ENCODE measurements around the gene PLXDC2. TPM values are rescaled to one million over a fixed set of nuclear protein-coding genes. Genes with fewer than 3 reads are reported as not detected.

Gene PLXDC2
- total and polyA plus RNA-seq, 2 donors (not counting 1 experiment from before 2014, with no cell fraction given): 0.07 TPM

DNA sequence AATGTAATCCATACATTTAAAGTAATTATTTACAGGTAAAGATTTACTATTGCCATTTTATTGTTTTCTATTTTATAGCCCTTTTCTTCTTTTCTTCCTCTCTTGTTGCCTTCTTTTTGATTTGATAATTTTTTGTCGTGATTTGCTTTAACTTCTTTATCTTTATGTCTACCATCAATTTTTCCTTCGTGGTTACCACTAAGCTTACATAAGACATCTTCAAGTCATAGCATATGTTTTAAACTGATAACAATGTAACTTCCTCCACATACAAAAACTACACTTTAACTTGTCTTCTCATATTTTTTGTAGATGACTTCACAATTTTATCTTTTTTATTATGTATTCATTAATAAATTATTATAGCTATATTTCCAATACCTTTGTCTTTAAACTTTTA is 316.6 kb downstream of the PLXDC2 start:
- no peak overlapping the region for H3K4me3 Mint-ChIP-seq
- no CpG with 5 or more reads among the region's 2 CpGs for WGBS (ENCODE audit: insufficient coverage)
- intact Hi-C loops (cut with micrococcal nuclease): no loop called here
- Histone ChIP-seq H4K20me1 (ENCODE audit: control insufficient read depth, insufficient read depth, low read length, poor library complexity, severe bottlenecking) (no peaks in the 10 kb centered on the region), H3K79me2 (ENCODE audit: control insufficient read depth, insufficient read depth, low read length) (no peaks in the 10 kb centered on the region), H3K9me3 (ENCODE audit: control extremely low read depth in 1 of 3, control insufficient read depth in 2 of 3, insufficient read depth in 1 of 3, low read length in 2 of 3) (peaks cover 0 to 7% (median 6%) of the 10 kb centered on the region in 3 donors), H2AFZ (ENCODE audit: insufficient read depth, low read depth, low read length, poor library complexity, severe bottlenecking) (no peak overlapping the region), H3K9ac (ENCODE audit: low read length) (no peak overlapping the region), H3K4me1 (ENCODE audit: control insufficient read depth in 2 of 2, insufficient read depth in 2 of 2, low read length in 2 of 2) (no peaks in the 10 kb centered on the region), H3K36me3 (replicated peaks in 1 of 2; ENCODE audit: control extremely low read depth in 1 of 2, control insufficient read depth in 1 of 2, extremely low read depth in 1 of 2, insufficient read depth in 2 of 2, low read length in 1 of 2) (no peaks in the 10 kb centered on the region), H3K4me3 (ENCODE audit: control extremely low read depth in 1 of 5, extremely low read depth in 1 of 5, insufficient read depth in 1 of 5, low read depth in 2 of 5, low read length in 4 of 5) (no peak overlapping the region), H3K27me3 (replicated peaks in 1 of 4; ENCODE audit: control extremely low read depth in 1 of 4, control insufficient read depth in 3 of 4, insufficient read depth in 4 of 4, low read length in 3 of 4) (no peaks in the 10 kb centered on the region), H3K27ac (ENCODE audit: low read length in 2 of 2) (no peak overlapping the region), H3K4me2 (replicated peaks; ENCODE audit: low read depth, low read length, poor library complexity, severe bottlenecking) (no peak overlapping the region)
- ChIA-PET CTCF (no interaction called here), POLR2A (no interaction called here)
- H3K4me1 Mint-ChIP-seq: no peaks in the 10 kb centered on the region
- no peak for ATAC-seq (ENCODE audit: low read depth)
- H3K27ac Mint-ChIP-seq: no peak overlapping the region
- no peaks in the 10 kb centered on the region for H3K27me3 Mint-ChIP-seq
- H3K9me3 Mint-ChIP-seq (ENCODE audit: insufficient read depth): peaks cover 18% of the 10 kb centered on the region
- DNase-seq: no peak
- TF ChIP-seq, protein P1, sequence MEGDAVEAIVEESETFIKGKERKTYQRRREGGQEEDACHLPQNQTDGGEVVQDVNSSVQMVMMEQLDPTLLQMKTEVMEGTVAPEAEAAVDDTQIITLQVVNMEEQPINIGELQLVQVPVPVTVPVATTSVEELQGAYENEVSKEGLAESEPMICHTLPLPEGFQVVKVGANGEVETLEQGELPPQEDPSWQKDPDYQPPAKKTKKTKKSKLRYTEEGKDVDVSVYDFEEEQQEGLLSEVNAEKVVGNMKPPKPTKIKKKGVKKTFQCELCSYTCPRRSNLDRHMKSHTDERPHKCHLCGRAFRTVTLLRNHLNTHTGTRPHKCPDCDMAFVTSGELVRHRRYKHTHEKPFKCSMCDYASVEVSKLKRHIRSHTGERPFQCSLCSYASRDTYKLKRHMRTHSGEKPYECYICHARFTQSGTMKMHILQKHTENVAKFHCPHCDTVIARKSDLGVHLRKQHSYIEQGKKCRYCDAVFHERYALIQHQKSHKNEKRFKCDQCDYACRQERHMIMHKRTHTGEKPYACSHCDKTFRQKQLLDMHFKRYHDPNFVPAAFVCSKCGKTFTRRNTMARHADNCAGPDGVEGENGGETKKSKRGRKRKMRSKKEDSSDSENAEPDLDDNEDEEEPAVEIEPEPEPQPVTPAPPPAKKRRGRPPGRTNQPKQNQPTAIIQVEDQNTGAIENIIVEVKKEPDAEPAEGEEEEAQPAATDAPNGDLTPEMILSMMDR (IDR thresholded peaks at IDR 0.05): no peak
- TF ChIP-seq EZH2 (IDR thresholded peaks at IDR 0.05; ENCODE audit: borderline replicate concordance, insufficient read depth, low read depth, low read length, poor library complexity, severe bottlenecking): no peak

DNA sequence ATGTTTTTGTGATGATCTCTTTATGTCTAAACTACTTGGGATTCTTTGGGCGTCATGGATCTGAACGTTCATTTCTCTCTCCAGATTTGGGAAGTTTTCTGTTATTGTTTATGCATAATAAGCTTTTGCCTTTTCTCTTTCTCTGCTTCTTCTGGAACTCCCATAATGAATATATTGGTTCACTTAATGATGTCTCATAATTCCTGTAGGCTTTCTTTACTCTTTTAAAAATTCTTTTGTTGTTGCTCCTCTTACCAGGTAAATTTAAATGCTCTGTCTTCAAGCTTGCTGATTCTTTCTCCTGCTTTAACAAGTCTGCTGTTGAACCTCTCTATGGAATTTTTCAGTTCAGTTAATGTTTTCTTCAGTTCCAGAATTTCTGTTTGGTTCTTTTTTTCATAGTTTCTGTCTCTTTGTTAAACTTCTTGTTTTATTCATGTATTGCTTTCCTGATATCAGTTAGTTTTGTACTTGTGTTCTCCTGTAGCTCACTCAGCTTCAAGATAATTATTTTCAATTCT is 317.5 kb downstream of the PLXDC2 start:
- Histone ChIP-seq H3K27me3 (replicated peaks in 1 of 4; ENCODE audit: control extremely low read depth in 1 of 4, control insufficient read depth in 3 of 4, insufficient read depth in 4 of 4, low read length in 3 of 4) (no peaks in the 10 kb centered on the region), H3K27ac (ENCODE audit: low read length in 2 of 2) (no peak overlapping the region), H3K79me2 (ENCODE audit: control insufficient read depth, insufficient read depth, low read length) (no peaks in the 10 kb centered on the region), H3K36me3 (replicated peaks in 1 of 2; ENCODE audit: control extremely low read depth in 1 of 2, control insufficient read depth in 1 of 2, extremely low read depth in 1 of 2, insufficient read depth in 2 of 2, low read length in 1 of 2) (no peaks in the 10 kb centered on the region), H2AFZ (ENCODE audit: insufficient read depth, low read depth, low read length, poor library complexity, severe bottlenecking) (no peak overlapping the region), H3K4me2 (replicated peaks; ENCODE audit: low read depth, low read length, poor library complexity, severe bottlenecking) (no peak overlapping the region), H3K9ac (ENCODE audit: low read length) (no peak overlapping the region), H3K9me3 (ENCODE audit: control extremely low read depth in 1 of 3, control insufficient read depth in 2 of 3, insufficient read depth in 1 of 3, low read length in 2 of 3) (peaks cover 0 to 7% (median 6%) of the 10 kb centered on the region in 3 donors), H3K4me1 (ENCODE audit: control insufficient read depth in 2 of 2, insufficient read depth in 2 of 2, low read length in 2 of 2) (no peaks in the 10 kb centered on the region), H3K4me3 (ENCODE audit: control extremely low read depth in 1 of 5, extremely low read depth in 1 of 5, insufficient read depth in 1 of 5, low read depth in 2 of 5, low read length in 4 of 5) (no peak overlapping the region), H4K20me1 (ENCODE audit: control insufficient read depth, insufficient read depth, low read length, poor library complexity, severe bottlenecking) (no peaks in the 10 kb centered on the region)
- no CpG with 5 or more reads among the region's 2 CpGs for WGBS (ENCODE audit: insufficient coverage)
- Mint-ChIP-seq H3K4me1 (no peaks in the 10 kb centered on the region), H3K4me3 (no peak overlapping the region), H3K27me3 (no peaks in the 10 kb centered on the region), H3K9me3 (ENCODE audit: insufficient read depth) (peaks cover 18% of the 10 kb centered on the region), H3K27ac (no peak overlapping the region)
- DNase-seq (no peak), ATAC-seq (ENCODE audit: low read depth) (no peak)
- ChIA-PET CTCF (no interaction called here), POLR2A (no interaction called here)
- no peak for TF ChIP-seq EZH2 (IDR thresholded peaks at IDR 0.05; ENCODE audit: borderline replicate concordance, insufficient read depth, low read depth, low read length, poor library complexity, severe bottlenecking)
- TF ChIP-seq, protein P1 (IDR thresholded peaks at IDR 0.05): no peak
- intact Hi-C loops (cut with micrococcal nuclease): no loop called here

Data from B cell (primary cell).